ENCODE results near the gene ACTR5. TPM values are rescaled to one million over a fixed set of nuclear protein-coding genes. Genes with fewer than 3 reads are reported as not detected.

The ACTR5 gene
- total RNA-seq, 1 experiment from 2014 or later, result 18.3 TPM

GRCh38 chr20:38728191-38728781 lies 20.0 kb upstream of the ACTR5 start:
- H3K4me3 ChIP-seq (ENCODE audit: low read length), result no peak overlapping the region
- BruUV-seq (replicated peaks), result no TSS peak
- H3K27me3 ChIP-seq (ENCODE audit: low read length), result peaks cover 64% of the 10 kb centered on the region
- H2AFZ ChIP-seq (ENCODE audit: low read length), result no peak overlapping the region
- no peaks in the 10 kb centered on the region for H3K9me2 ChIP-seq (replicated peaks; ENCODE audit: low read length)
- no peak for TF ChIP-seq CTCF (conservative IDR thresholded peaks at IDR 0.05; ENCODE audit: low read depth, low read length)
- TF ChIP-seq EZH2phosphoT487 (IDR thresholded peaks at IDR 0.05; ENCODE audit: borderline replicate concordance, low read length), result no peak
- TF ChIP-seq EZH2 (IDR thresholded peaks at IDR 0.05; ENCODE audit: low read length, unreplicated experiment), result no peak
- ATAC-seq (no peak), DNase-seq (no peak)
- H3K36me3 ChIP-seq (ENCODE audit: low read depth, low read length), result no peaks in the 10 kb centered on the region
- H3K4me2 ChIP-seq (ENCODE audit: low read length), result no peak overlapping the region
- ChIA-PET CTCF (no interaction called here), POLR2A (ENCODE audit: unreplicated experiment) (no interaction called here)
- intact Hi-C loops (cut with micrococcal nuclease), result no loop called here
- no peaks in the 10 kb centered on the region for H3K79me2 ChIP-seq (ENCODE audit: low read length)
- no peaks in the 10 kb centered on the region for H4K20me1 ChIP-seq (ENCODE audit: low read length)
- no peak overlapping the region for H3K27ac ChIP-seq (ENCODE audit: low read length)
- H3K4me1 ChIP-seq (ENCODE audit: insufficient read depth, low read length), result peaks cover 4% of the 10 kb centered on the region; the same call in 1 of the 2 replicates
- no peaks in the 10 kb centered on the region for H3K9me3 ChIP-seq (ENCODE audit: low read length)
- no peak overlapping the region for H3K9ac ChIP-seq (ENCODE audit: low read length)
- H3F3A ChIP-seq (ENCODE audit: low read length, unreplicated experiment), result no peaks in the 10 kb centered on the region

GRCh38 chr20:38728911-38729642 lies 19.2 kb upstream of the ACTR5 start:
- Histone ChIP-seq H3K4me1 (ENCODE audit: insufficient read depth, low read length) (peaks cover 4% of the 10 kb centered on the region; the same call in 1 of the 2 replicates), H3K9me2 (replicated peaks; ENCODE audit: low read length) (no peaks in the 10 kb centered on the region), H3F3A (ENCODE audit: low read length, unreplicated experiment) (no peaks in the 10 kb centered on the region), H3K9ac (ENCODE audit: low read length) (no peak overlapping the region), H2AFZ (ENCODE audit: low read length) (no peak overlapping the region), H3K4me2 (ENCODE audit: low read length) (no peak overlapping the region), H3K9me3 (ENCODE audit: low read length) (no peaks in the 10 kb centered on the region), H3K27me3 (ENCODE audit: low read length) (peaks cover 60% of the 10 kb centered on the region), H3K36me3 (ENCODE audit: low read depth, low read length) (no peaks in the 10 kb centered on the region), H3K4me3 (ENCODE audit: low read length) (no peak overlapping the region), H3K27ac (ENCODE audit: low read length) (no peak overlapping the region), H4K20me1 (ENCODE audit: low read length) (no peaks in the 10 kb centered on the region), H3K79me2 (ENCODE audit: low read length) (no peaks in the 10 kb centered on the region)
- no peak for DNase-seq
- no peak for ATAC-seq
- intact Hi-C loops (cut with micrococcal nuclease), result no loop called here
- BruUV-seq (replicated peaks), result no TSS peak
- ChIA-PET CTCF (no interaction called here), POLR2A (ENCODE audit: unreplicated experiment) (no interaction called here)
- no peak for TF ChIP-seq EZH2phosphoT487 (IDR thresholded peaks at IDR 0.05; ENCODE audit: borderline replicate concordance, low read length)
- no peak for TF ChIP-seq EZH2 (IDR thresholded peaks at IDR 0.05; ENCODE audit: low read length, unreplicated experiment)
- no peak for TF ChIP-seq CTCF (conservative IDR thresholded peaks at IDR 0.05; ENCODE audit: low read depth, low read length)

GRCh38 chr20:38729767-38730166 lies 18.5 kb upstream of the ACTR5 start:
- Histone ChIP-seq H3K4me1 (ENCODE audit: insufficient read depth, low read length) (peaks cover 4% of the 10 kb centered on the region; the same call in 1 of the 2 replicates), H3K4me2 (ENCODE audit: low read length) (no peak overlapping the region), H2AFZ (ENCODE audit: low read length) (no peak overlapping the region), H4K20me1 (ENCODE audit: low read length) (no peaks in the 10 kb centered on the region), H3K79me2 (ENCODE audit: low read length) (no peaks in the 10 kb centered on the region), H3K27me3 (ENCODE audit: low read length) (peaks cover 54% of the 10 kb centered on the region), H3K9me3 (ENCODE audit: low read length) (no peaks in the 10 kb centered on the region), H3K36me3 (ENCODE audit: low read depth, low read length) (no peaks in the 10 kb centered on the region), H3K27ac (ENCODE audit: low read length) (no peak overlapping the region), H3F3A (ENCODE audit: low read length, unreplicated experiment) (no peaks in the 10 kb centered on the region), H3K9me2 (replicated peaks; ENCODE audit: low read length) (no peaks in the 10 kb centered on the region), H3K9ac (ENCODE audit: low read length) (no peak overlapping the region), H3K4me3 (ENCODE audit: low read length) (no peak overlapping the region)
- DNase-seq (no peak), ATAC-seq (no peak)
- TF ChIP-seq EZH2 (IDR thresholded peaks at IDR 0.05; ENCODE audit: low read length, unreplicated experiment) (no peak), EZH2phosphoT487 (IDR thresholded peaks at IDR 0.05; ENCODE audit: borderline replicate concordance, low read length) (no peak)
- CTCF ChIA-PET, result no interaction called here
- intact Hi-C loops (cut with micrococcal nuclease), result loop anchor here (5.0 kb wide), 1 partner anchor 82 kb away; no protein-coding TSS in a partner anchor
- POLR2A ChIA-PET (ENCODE audit: unreplicated experiment), result no interaction called here
- BruUV-seq (replicated peaks), result no TSS peak
